Neuronal stem cell (in vitro differentiated cells): ENCODE measurements around the gene ZNF575.

Experiments
- DNase-seq: peaks from one replicate; pipeline ENCODE4 v3.0.0-alpha.2; 2013; ENCODE audit warnings: low spot score
- H2AFZ ChIP-seq: one replicate; pipeline ENCODE4 v1.6.1; 2013; ENCODE audit warnings: mild to moderate bottlenecking, low read length, inconsistent platforms
- H2AK5ac ChIP-seq: 2 replicates; pipeline ENCODE4 v1.6.1; 2013; ENCODE audit warnings: low read depth, mild to moderate bottlenecking, inconsistent platforms, low read length, moderate library complexity, mixed read lengths
- H2BK120ac ChIP-seq: 2 replicates; pipeline ENCODE4 v1.6.1; 2013; ENCODE audit warnings: low read depth, mild to moderate bottlenecking, inconsistent platforms, low read length, moderate library complexity, mixed read lengths
- H2BK12ac ChIP-seq: one replicate; pipeline ENCODE4 v1.6.1; 2013; ENCODE audit warnings: low read length, inconsistent platforms
- H2BK15ac ChIP-seq: 2 replicates; pipeline ENCODE4 v1.6.1; 2013; ENCODE audit warnings: mild to moderate bottlenecking, low read length, inconsistent platforms, mixed read lengths
- H2BK5ac ChIP-seq: one replicate; pipeline ENCODE4 v1.6.1; 2013; ENCODE audit warnings: inconsistent platforms, mild to moderate bottlenecking, low read length, moderate library complexity
- H3K14ac ChIP-seq: one replicate; pipeline ENCODE4 v1.6.1; 2013; ENCODE audit warnings: low read length, inconsistent platforms
- H3K18ac ChIP-seq: 2 replicates; pipeline ENCODE4 v1.6.1; 2013; ENCODE audit warnings: low read length, inconsistent platforms
- H3K23ac ChIP-seq: 2 replicates; pipeline ENCODE4 v1.6.1; 2013; ENCODE audit warnings: low read depth, mild to moderate bottlenecking, mixed read lengths, low read length, inconsistent platforms; ENCODE audit not compliant: poor library complexity
- H3K27ac ChIP-seq: replicated peaks from 3 replicates; pipeline ENCODE4 v1.5.1; 2013; ENCODE audit warnings: low read length, inconsistent platforms
- H3K27me3 ChIP-seq, 3 experiments: 2 replicates each; pipeline ENCODE4 v1.6.1; 2013; ENCODE audit warnings: low read length in 3 of 3, mild to moderate bottlenecking in 2 of 3, inconsistent platforms in 1 of 3, low read depth in 1 of 3, mixed read lengths in 1 of 3, moderate library complexity in 1 of 3; ENCODE audit not compliant: control insufficient read depth in 3 of 3, insufficient read depth in 3 of 3
- H3K36me3 ChIP-seq, 2 donors: replicated peaks in 1 of 2; 2 replicates each; pipeline ENCODE4 v1.6.1; 2013; ENCODE audit warnings: low read length in 2 of 2; ENCODE audit not compliant: control insufficient read depth in 2 of 2, insufficient read depth in 2 of 2
- H3K4ac ChIP-seq: 2 replicates; pipeline ENCODE4 v1.6.1; 2013; ENCODE audit warnings: inconsistent platforms, mild to moderate bottlenecking, low read length, moderate library complexity
- H3K4me1 ChIP-seq, 2 donors: 1 replicate in 1 of 2; 2 replicates in 1 of 2; pipeline ENCODE4 v1.6.1; 2013; ENCODE audit warnings: low read length in 2 of 2, low read depth in 1 of 2; ENCODE audit not compliant: control insufficient read depth in 2 of 2, insufficient read depth in 1 of 2
- H3K4me2 ChIP-seq: one replicate; pipeline ENCODE4 v1.6.1; 2013; ENCODE audit warnings: mild to moderate bottlenecking, low read length, inconsistent platforms; ENCODE audit not compliant: insufficient read depth, poor library complexity, severe bottlenecking
- H3K4me3 ChIP-seq, 2 donors: 2 replicates each; pipeline ENCODE4 v1.5.1; 2013; ENCODE audit warnings: low read length in 2 of 2, mild to moderate bottlenecking in 2 of 2, inconsistent platforms in 1 of 2, moderate library complexity in 1 of 2
- H3K79me1 ChIP-seq: one replicate; pipeline ENCODE4 v1.6.1; 2013; ENCODE audit warnings: low read depth, mild to moderate bottlenecking, inconsistent platforms, low read length, moderate library complexity
- H3K9ac ChIP-seq: one replicate; pipeline ENCODE4 v1.6.1; 2013; ENCODE audit warnings: mild to moderate bottlenecking, low read depth, low read length, inconsistent platforms; ENCODE audit not compliant: poor library complexity
- H3K9me3 ChIP-seq, 2 donors: replicated peaks in 1 of 2; 2 replicates each; pipeline versions ENCODE3 to v1.6.1; 2013; ENCODE audit warnings: low read length in 2 of 2, mild to moderate bottlenecking in 2 of 2, inconsistent platforms in 1 of 2, low read depth in 1 of 2, mixed read lengths in 1 of 2, moderate library complexity in 1 of 2; ENCODE audit not compliant: control insufficient read depth in 2 of 2, insufficient read depth in 1 of 2
- H4K8ac ChIP-seq: one replicate; pipeline ENCODE4 v1.6.1; 2013; ENCODE audit warnings: low read depth, mild to moderate bottlenecking, inconsistent platforms, low read length, moderate library complexity
- H4K91ac ChIP-seq: one replicate; pipeline ENCODE4 v1.6.1; 2013; ENCODE audit warnings: low read length, low read depth, mild to moderate bottlenecking, inconsistent platforms; ENCODE audit not compliant: poor library complexity
- WGBS, 2 donors: extraction: QIAGEN DNeasy Blood & Tissue Kit; methylation state at CpG; one replicate each; pipeline ENCODE4 v1.1.7; 2013; ENCODE audit warnings: missing lambda C conversion rate in 2 of 2, mixed read lengths in 1 of 2; ENCODE audit not compliant: insufficient read length in 2 of 2, insufficient replicate concordance in 1 of 2; ENCODE audit errors: extremely low coverage in 2 of 2; 5-methylcytosine and 5-hydroxymethylcytosine counted together

ZNF575 gene

GRCh38 chr19:43544077-43544476 lies 11.1 kb downstream of the ZNF575 start:
- H2AK5ac ChIP-seq = no peak overlapping the region
- H3K4me2 ChIP-seq = no peak overlapping the region
- H4K8ac ChIP-seq = no peak overlapping the region
- H2BK15ac ChIP-seq = no peak overlapping the region
- H3K9me3 ChIP-seq = peaks cover 5 to 6% of the 10 kb centered on the region in 2 donors
- no peak overlapping the region for H3K4me3 ChIP-seq
- H3K9ac ChIP-seq = no peak overlapping the region
- no peak overlapping the region for H2AFZ ChIP-seq
- no peak overlapping the region for H4K91ac ChIP-seq
- peaks cover 49 to 90% of the 10 kb centered on the region in 2 donors for H3K36me3 ChIP-seq
- H2BK12ac ChIP-seq = no peak overlapping the region
- no peak overlapping the region for H2BK5ac ChIP-seq
- no peak overlapping the region for H3K23ac ChIP-seq
- H3K4me1 ChIP-seq = no peaks in the 10 kb centered on the region
- no peak overlapping the region for H2BK120ac ChIP-seq
- no peak for DNase-seq
- no peaks in the 10 kb centered on the region for H3K27me3 ChIP-seq
- H3K4ac ChIP-seq = no peak overlapping the region
- no peak overlapping the region for H3K18ac ChIP-seq
- WGBS, 2 donors = no CpG with 5 or more reads among the region's 9 CpGs
- no peak overlapping the region for H3K14ac ChIP-seq
- H3K27ac ChIP-seq = no peak overlapping the region
- peaks cover 1% of the 10 kb centered on the region for H3K79me1 ChIP-seq

DNA sequence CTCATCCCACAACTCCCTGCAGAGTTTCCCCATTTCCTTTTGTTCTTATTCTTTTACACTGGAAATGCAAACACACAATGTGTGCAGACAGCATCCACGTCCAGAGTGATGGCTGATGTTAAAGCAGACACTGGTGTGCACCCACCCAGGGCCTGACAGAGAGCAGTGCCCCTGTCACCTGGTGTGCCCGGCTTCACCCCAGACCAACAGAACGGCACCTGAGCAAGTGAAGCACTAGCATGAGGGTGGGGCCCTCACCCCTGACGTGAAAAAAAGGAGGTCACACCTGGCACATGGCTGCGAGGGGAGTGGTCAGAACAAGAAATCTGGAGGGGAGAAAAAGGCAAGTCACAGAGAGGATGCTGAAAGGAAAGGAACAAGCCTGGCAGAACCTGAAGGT lies 12.3 kb downstream of the ZNF575 start:
- Histone ChIP-seq H3K36me3 (peaks cover 49 to 89% of the 10 kb centered on the region in 2 donors), H3K4me1 (no peaks in the 10 kb centered on the region), H3K4ac (no peak overlapping the region), H3K14ac (no peak overlapping the region), H3K27me3 (no peaks in the 10 kb centered on the region), H2AK5ac (no peak overlapping the region), H3K27ac (no peak overlapping the region), H2BK5ac (no peak overlapping the region), H3K23ac (no peak overlapping the region), H3K9me3 (peaks cover 0 to 5% of the 10 kb centered on the region in 2 donors), H3K9ac (no peak overlapping the region), H3K79me1 (peaks cover 1% of the 10 kb centered on the region), H3K4me2 (no peak overlapping the region), H4K91ac (no peak overlapping the region), H4K8ac (no peak overlapping the region), H3K18ac (no peak overlapping the region), H2BK15ac (no peak overlapping the region), H3K4me3 (no peak overlapping the region), H2BK120ac (no peak overlapping the region), H2AFZ (no peak overlapping the region), H2BK12ac (no peak overlapping the region)
- no CpG with 5 or more reads among the region's 5 CpGs for WGBS, 2 donors
- DNase-seq = no peak

GRCh38 chr19:43545981-43546380 lies 13.0 kb downstream of the ZNF575 start:
- WGBS, 2 donors = no CpG with 5 or more reads among the region's 2 CpGs
- Histone ChIP-seq H3K23ac (peak overlapping the region; percentile 43), H3K18ac (no peak overlapping the region), H4K91ac (no peak overlapping the region), H3K14ac (no peak overlapping the region), H3K27me3 (no peaks in the 10 kb centered on the region), H2BK15ac (no peak overlapping the region), H3K4ac (no peak overlapping the region), H2BK12ac (no peak overlapping the region), H4K8ac (peak overlapping the region; percentile 17), H2BK5ac (no peak overlapping the region), H3K27ac (no peak overlapping the region), H3K4me1 (no peaks in the 10 kb centered on the region), H3K36me3 (peaks cover 48 to 89% of the 10 kb centered on the region in 2 donors), H2AFZ (no peak overlapping the region), H2AK5ac (no peak overlapping the region), H2BK120ac (no peak overlapping the region), H3K9me3 (no peaks in the 10 kb centered on the region), H3K4me2 (no peak overlapping the region), H3K79me1 (no peaks in the 10 kb centered on the region), H3K9ac (no peak overlapping the region), H3K4me3 (no peak overlapping the region)
- no peak for DNase-seq

DNA sequence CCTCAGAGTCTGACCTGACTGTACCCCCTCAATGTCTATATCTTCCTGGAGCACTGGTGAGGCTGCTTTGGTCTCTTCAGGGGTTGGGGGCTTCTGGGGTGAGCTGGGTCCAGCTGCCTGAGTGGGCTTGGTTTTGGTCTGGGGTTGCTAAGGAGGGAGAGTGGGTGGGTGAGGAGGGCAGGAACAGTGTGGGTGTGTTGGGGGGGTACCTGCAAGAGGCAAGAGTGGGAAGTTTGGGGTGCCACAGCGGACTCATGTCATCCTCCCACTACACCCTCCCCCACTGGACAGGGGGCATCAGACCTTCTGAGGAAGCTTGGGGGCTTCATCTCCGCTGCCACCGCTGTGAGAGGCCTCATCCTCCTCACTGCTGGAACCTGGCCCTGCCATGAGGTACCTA lies 13.6 kb downstream of the ZNF575 start:
- no peak overlapping the region for H4K8ac ChIP-seq
- no peaks in the 10 kb centered on the region for H3K27me3 ChIP-seq
- H3K36me3 ChIP-seq = peaks cover 47 to 89% of the 10 kb centered on the region in 2 donors
- H2BK12ac ChIP-seq = no peak overlapping the region
- H3K4me2 ChIP-seq = no peak overlapping the region
- no peak overlapping the region for H2AFZ ChIP-seq
- no peaks in the 10 kb centered on the region for H3K9me3 ChIP-seq
- no peak overlapping the region for H3K9ac ChIP-seq
- no peak overlapping the region for H2AK5ac ChIP-seq
- H3K4me3 ChIP-seq = no peak overlapping the region
- no peak overlapping the region for H2BK5ac ChIP-seq
- H3K18ac ChIP-seq = no peak overlapping the region
- H2BK120ac ChIP-seq = no peak overlapping the region
- no peak overlapping the region for H4K91ac ChIP-seq
- no peak for DNase-seq
- WGBS, 2 donors = no CpG with 5 or more reads among the region's 3 CpGs
- no peak overlapping the region for H3K14ac ChIP-seq
- H3K27ac ChIP-seq = no peak overlapping the region
- no peak overlapping the region for H3K23ac ChIP-seq
- H3K79me1 ChIP-seq = no peaks in the 10 kb centered on the region
- H2BK15ac ChIP-seq = no peak overlapping the region
- H3K4ac ChIP-seq = no peak overlapping the region
- H3K4me1 ChIP-seq = no peaks in the 10 kb centered on the region
